HG03045 (cell line): Measurements from ENCODE around the gene TSPAN4.

Experiments used
- ATAC-seq: cut with Tn5 transposase; IDR thresholded peaks from one replicate; pipeline ENCODE4 v1.9.1; 2021; ENCODE audit warnings: mild to moderate bottlenecking, moderate library complexity; ENCODE audit not compliant: unreplicated experiment

TSPAN4 gene, protein sequence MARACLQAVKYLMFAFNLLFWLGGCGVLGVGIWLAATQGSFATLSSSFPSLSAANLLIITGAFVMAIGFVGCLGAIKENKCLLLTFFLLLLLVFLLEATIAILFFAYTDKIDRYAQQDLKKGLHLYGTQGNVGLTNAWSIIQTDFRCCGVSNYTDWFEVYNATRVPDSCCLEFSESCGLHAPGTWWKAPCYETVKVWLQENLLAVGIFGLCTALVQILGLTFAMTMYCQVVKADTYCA

GRCh38 chr11:842370-843002, at the start of gene TSPAN4, which contains the start of gene POLR2L:
Gene TSPAN4 (plus strand): TSS chr11:842852. CDS start chr11:850305, 7,453 bp downstream.
Gene POLR2L (minus strand): TSS chr11:842529. CDS start chr11:842508, 21 bp downstream.
- peak; percentile 58 for ATAC-seq

GRCh38 chr11:792873-793272, 49.8 kb upstream of the TSPAN4 start:
- no peak for ATAC-seq

GRCh38 chr11:793556-793955, 49.1 kb upstream of the TSPAN4 start:
- no peak for ATAC-seq

DNA sequence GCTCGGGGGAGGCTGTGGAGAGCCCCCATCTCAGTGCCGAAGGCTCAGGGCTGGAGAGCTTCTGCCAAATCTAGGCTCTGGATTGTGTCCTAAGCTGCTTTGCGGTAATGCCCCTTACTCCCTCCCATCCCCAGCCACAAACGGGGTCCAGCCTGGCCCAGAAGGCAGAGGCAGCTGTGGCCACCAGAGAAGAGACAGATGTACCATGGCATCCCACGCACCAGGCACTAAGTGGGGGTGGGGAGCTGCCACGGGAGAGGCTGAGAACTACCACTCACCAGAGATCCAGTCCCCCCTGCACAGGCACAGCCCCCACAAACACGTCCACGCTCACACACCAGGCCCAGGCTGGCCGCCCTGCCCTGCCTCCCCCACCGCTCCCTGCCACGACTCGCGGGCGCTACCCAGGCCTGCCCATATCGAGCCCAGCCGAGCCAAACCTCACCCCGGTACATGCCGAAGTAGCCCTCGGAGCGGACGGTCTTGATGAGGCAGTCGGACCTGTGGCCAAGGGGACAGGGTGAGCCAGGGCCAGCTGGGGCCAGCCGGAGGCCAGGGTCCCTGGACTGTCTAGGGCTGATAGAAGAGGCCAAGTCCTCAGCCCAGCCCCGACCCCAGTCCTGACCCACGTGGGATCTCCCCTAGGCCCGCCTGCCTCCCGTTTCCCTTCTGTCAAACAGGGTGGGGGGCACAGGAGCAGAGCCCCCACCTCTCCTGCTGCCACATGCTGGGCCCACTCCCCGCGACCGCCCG, 48.5 kb upstream of the TSPAN4 start:
- ATAC-seq, result no peak

DNA sequence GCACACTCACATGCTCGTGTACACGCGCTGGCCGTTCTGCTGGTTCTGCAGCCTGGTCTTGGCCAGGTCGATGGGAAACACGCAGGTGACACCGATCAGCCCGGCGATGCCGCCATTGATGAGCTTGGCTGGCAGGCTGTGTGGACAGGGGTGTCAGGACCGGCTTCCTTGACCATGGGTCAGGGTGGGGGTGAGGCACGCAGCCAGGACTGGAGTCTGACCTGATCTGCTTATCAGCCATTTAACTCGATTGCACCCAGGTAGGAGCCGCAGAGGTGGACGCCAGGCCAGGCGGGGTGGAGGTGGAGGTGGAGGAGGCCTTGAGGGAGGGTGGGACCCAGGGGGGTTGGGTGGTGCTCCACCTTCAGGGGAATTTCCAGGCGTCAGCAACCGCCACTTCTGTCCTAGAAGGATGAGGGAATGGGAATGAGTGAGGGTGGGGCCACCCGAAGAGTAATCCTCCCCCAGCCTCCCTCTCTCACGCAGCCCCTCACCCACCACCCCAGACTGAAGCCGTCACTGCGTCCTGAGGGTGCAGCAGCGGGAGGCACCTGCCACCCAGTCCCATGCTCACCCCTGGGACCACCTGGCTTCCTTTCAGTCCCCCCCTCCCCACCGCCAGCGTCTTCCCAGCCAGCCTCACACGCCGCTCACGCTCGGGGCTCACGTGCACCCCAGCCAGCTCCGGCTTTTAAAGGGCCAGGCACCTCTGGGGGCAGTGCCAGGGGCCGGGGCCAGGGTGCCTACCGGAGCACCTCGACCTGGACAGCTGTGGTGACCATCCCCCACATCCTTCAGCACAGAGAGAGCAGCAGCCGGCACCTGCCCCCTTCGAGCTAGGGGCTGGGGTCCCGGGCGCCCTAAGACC, 47.7 kb upstream of the TSPAN4 start:
- no peak for ATAC-seq

DNA sequence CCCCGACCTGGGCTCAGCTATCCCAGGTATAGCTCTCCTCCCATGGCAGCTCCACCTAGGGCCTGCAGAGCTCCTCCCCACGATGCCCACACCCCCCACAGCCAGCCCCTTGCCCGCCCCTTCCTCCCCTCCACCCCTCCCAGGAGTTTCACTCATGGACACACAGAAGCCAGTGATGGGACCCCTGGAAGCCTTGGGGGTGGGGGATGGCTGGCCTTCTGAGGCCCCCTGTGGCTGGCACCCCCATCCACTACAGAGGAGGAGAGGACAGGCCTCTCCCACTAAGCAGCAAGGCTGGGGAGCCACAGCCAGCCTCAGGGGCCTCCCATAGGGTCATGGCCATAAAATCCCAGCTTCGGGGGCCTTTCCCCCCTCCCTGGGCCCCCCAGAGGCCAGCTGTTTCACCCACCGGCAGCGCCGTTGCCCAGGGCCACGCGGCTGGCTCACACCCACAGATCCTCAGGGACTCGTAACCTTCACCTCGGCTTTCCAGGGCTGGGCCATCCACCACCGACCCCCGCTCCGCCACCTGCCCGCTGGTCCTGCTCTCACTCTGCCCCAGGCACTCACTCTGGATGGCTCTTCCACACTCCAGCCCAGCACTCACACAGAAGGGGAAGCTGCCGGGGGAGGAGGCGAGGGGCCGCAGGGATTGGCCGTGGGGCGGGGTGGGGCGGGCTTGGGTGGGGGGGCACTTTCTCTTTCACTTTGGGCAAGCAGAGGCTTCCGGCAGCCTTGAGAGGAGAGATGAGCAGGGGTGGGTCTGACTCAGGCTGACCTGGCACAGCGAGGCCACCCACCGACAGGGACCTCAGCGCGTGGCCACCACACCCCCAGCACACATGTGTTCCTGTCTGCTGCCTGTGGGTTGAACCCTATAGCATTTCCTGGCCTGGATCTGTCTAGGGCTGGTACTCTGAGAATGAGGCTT, 46.8 kb upstream of the TSPAN4 start:
- ATAC-seq, result no peak

GRCh38 chr11:796565-797295, 45.9 kb upstream of the TSPAN4 start:
- ATAC-seq, result no peak

DNA sequence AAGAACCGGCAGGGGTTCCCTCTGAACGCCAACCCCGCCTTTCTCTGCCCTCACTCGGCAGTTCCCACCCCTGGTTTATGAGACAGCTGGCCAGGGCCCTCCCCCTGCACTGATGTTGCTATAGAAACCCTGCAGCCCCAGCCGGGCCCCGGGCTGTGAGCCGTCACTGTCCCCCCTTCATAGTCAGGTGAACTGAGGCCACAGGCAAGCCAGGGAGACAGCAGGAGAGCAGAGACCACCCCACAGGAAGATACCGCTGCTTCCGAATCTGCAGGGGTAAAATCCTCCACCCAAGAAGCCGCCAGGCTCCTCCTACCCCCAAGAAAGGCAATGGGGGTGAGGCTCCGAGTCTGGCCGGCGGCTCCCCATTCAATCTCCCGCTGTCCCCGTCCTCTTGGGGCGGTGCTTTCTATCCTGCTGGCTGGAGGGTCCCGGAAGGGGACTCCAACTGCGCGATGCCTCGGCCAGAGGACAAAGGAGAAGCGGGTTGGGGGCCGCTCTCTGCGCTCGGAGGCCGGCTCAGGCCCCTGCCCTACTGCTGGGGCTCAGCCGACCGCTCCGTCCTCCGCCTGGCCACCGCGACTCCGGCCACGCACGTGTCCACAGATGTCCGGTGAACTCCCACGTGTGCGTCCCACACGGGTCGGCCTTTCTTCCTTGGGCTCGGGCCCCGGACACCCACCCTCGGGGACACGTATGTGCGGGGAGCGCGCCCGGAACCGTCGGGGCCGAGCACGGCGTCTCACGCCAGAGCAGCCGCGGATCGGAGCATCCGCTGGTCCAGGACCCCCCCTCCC, 45.2 kb upstream of the TSPAN4 start:
- ATAC-seq, result peak; percentile 43

GRCh38 chr11:798093-798713, 44.4 kb upstream of the TSPAN4 start, which contains the start of gene SLC25A22:
Gene SLC25A22 (minus strand): TSS chr11:798281. CDS start chr11:795006, 3,275 bp downstream.
- ATAC-seq, result peak; percentile 60

DNA sequence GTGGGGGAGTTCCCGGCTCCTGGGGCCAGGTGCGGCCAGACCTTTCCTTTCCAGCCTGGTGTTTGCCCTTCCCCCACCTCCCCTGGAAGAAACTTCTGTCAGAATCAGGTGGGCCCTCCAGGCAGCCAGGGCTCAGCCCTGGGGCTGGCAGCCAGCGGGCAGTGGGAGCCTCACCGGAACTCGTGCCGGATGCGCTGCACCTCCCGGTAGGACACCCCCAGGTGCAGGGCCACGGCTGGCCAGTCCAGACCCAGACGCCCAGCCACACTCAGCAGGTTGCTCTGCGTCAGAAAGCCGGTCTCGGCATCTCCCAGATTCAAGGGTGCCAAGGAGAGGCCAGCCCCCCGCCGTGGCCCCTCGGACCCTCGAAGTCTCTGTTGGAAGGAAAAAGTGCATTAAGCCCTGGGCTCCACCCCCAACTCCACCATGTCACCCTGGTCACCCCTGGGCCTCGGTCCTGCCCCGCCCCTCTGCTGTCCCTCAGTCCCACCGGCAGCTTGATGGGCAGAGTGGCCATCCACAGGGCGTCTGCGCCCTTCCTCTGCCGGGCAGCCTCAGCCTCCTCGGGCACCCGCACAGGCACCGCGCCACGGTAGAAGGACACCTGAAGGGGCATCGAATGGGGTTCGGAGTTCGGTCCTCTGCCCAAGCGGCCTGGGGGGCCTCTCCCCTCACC, 42.9 kb upstream of the TSPAN4 start:
- no peak for ATAC-seq

- no peak for ATAC-seq
Measured at GRCh38 chr11:800473-800872, 42.2 kb upstream of the TSPAN4 start.

GRCh38 chr11:801097-801780, 41.4 kb upstream of the TSPAN4 start:
- ATAC-seq, result no peak

GRCh38 chr11:802018-802617, 40.5 kb upstream of the TSPAN4 start:
- no peak for ATAC-seq

GRCh38 chr11:802693-803466, 39.8 kb upstream of the TSPAN4 start:
- ATAC-seq, result no peak

GRCh38 chr11:803467-803742, 39.2 kb upstream of the TSPAN4 start:
- no peak for ATAC-seq
